GM18498 (cell line): Measurements from ENCODE around the gene ROR2.
A peak's percentile ranks its signal among the peaks of the same experiment; 100 is the strongest.

Experiments used
- ATAC-seq: cut with Tn5 transposase; IDR thresholded peaks from one replicate; pipeline ENCODE4 v1.9.1; 2021; ENCODE audit warnings: mild to moderate bottlenecking, moderate library complexity; ENCODE audit not compliant: unreplicated experiment

Gene ROR2

DNA sequence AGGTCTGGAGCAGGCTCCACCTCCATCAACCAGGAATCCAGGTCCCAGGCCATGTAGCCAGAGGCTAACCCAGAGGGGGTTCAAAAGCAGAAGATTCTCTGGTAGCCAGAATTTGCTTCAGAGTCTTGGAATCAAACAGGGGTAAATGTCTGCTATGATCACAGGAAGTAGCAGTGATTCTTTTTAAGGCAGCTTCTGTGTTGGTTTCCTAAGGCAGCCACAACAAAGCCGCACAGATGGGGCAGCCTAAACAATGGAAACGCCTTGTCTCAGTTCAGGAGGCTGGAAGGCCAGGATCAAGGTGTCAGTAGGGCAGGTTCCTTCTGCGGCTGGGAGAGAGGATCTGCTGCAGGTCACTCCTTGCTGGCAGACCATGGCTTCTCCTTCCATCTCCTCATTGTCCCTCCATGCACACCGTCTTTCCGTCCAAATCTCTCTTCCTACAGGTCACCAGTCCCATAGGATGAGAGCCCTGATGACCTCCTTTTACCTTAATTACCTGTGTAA, 167.3 kb downstream of the ROR2 start:
- no peak for ATAC-seq

GRCh38 chr9:91781906-91782305, 168.1 kb downstream of the ROR2 start:
- ATAC-seq: no peak

DNA sequence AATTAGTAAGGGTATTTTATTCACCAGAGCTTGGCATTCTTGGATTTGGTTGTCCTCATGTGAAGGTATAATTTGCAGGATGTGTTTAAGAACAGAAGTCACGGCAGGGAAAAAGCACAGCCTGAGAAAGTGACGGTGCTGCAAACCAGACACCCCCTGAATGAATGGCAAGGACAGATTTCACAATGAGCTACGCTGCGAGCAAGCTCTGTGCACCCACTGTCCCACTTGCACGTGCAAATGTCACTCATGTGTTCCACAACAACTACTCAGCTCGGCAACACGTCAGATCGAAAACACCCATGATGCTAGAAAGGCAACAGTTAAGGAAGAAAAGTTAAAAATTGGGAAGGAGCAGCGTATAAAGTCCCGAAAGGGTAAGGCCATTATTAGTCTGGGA, 168.9 kb downstream of the ROR2 start:
- no peak for ATAC-seq

GRCh38 chr9:91778031-91778430, 172.0 kb downstream of the ROR2 start:
- ATAC-seq: no peak

GRCh38 chr9:91777292-91777830, 172.7 kb downstream of the ROR2 start:
- ATAC-seq: no peak

GRCh38 chr9:91776409-91777291, 173.4 kb downstream of the ROR2 start:
- no peak for ATAC-seq

DNA sequence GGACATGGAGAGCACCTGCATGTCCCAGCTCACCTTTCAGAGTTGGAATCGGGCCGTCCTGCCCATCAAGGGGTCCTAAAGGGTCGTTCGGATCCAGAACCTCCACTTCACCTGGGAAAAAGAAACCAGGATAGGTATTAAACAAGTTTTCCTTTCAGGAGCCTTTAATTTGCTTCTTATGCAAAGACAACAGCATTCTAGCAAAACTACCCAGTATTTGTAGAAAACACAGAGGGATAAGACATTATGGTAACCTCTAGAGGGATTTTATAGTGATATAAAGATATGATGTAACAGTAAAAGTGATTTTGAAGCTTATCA, 174.4 kb downstream of the ROR2 start:
- no peak for ATAC-seq

DNA sequence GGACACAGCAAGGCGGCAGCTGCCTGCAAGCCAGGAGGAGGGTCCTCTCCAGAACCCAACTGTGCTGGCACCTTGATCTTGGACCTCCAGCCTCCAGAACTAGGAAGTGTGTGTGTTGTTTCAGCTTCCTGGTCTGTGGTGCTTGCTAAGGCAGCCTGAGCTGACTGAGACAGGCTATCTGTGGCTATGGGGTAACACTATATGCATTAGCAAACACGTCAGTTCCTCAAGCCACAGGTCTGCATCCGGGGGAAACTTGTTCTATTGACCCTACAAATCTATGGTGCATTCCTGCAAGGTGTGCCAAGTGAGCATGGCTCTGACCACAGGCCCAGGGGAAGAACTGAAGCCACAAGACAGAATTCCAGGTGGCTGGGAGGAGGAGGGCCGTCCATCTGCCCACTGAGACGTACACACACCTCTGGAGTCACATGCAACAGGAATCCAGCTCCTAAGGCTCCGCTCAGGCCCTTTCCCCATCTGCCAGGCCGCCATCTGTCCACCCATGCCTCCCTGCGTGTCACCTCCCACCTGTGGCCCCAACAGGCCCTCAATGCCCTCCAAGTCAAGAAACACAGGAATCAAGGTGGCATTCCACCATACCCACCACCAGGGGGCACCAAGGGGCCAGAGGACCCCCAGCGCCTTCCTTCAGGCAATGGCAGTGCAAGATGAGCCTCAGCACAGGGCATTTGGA, 174.9 kb downstream of the ROR2 start:
- no peak for ATAC-seq

- no peak for ATAC-seq
Observed at GRCh38 chr9:91773156-91773555, 176.9 kb downstream of the ROR2 start.

GRCh38 chr9:91771864-91772263, 178.2 kb downstream of the ROR2 start:
- ATAC-seq: no peak

DNA sequence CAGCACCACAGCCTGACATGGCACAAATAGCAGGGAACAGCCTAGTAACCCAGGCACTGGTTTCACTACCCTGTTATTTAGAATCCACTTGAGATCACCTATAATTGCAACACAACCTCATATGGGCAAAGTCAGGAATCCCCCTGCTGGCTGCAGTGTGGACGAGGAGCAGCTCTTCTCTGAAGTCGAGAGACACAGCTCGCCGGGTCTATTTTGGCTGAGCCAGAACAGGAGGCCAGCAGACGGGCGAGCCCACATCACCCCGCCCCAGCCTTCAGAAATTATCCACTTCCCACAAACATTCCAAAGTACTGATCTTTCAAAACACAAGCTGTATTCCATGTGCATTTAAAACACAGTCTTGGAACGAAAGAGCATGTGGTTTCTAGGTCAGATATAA, 179.0 kb downstream of the ROR2 start:
- ATAC-seq: no peak

DNA sequence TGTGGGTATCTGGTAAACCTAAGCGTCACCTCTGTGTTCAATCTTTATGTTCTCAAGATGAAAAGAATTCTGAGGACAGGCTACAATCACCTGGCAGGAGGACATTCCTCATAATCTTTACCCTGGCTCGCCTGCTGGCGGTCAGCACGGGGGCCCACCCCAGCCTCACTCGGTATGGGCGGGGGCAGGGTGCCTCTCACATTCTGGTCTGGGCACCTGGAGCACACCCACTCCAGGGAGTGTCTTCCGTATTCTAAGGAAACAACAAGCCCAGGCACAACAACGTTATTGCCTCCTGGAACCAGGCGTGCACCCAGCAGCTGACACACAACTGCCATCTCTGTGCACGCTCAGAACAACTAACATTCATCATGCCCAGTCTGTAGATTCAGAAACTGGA, 179.8 kb downstream of the ROR2 start:
- no peak for ATAC-seq

DNA sequence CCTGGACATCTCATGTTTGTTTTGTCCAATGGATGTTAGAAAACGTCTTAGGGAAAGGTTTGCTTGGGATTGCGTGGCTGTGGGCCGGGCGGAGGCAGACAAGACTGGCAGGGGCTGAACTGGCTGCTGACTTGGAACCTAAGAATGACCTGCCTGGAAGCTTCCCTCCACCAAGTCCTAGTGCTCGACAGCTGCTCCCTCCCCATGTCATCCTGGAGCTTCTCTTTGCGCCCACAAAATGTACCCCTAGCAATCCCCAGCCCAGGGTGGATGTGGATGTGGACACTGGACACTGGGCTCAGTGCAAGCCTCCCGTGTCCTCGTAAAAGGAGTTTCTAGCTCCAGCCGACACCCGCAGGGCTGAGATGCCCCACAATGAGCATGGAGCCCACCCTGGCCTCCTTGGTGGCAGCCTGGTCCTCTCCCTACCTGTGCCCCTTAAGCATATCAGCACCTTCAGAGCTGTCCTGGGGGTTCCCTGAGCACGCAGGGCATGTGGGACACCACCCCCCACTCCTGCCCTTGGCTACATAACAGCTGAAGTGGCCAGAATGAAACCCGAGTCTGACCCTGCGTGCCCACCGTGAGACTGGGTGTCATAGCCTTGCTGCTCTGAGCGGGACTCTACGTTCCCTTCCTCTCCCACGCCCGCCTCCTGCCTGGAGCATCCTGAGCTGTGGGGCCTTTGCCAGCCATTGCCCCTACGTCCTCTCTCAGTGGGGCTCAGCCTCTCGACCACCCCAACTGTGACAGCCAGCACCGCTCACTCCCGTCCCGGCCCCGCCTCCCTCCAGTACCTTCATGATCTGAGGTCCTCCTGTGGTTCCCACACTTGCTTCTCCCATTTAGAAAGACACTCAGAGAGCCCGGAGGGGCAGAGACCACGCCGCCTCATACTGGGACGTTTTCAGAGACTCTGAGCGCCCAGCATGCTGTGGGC, 180.8 kb downstream of the ROR2 start:
- no peak for ATAC-seq

DNA sequence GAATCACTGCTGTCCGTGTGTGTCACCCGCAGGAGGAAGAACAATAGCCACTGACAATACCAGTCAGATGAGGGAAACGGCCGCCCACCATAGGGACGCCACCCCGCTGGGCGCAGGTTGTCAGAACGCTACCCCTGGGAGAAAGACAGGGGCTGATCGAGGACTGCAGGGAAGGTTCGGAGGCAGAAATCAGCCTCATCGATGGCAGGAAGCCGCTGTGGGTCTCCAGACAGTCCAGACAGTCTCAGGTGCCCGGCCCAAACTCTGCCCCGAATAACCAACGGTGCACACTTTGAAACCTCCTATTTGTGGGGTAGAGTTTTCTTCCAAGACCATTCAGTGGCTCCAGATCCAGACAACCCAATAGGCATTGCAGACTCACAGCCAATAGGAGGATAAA, 181.5 kb downstream of the ROR2 start:
- ATAC-seq: no peak

- ATAC-seq: no peak
Observed at GRCh38 chr9:91766315-91767069, 183.5 kb downstream of the ROR2 start.

DNA sequence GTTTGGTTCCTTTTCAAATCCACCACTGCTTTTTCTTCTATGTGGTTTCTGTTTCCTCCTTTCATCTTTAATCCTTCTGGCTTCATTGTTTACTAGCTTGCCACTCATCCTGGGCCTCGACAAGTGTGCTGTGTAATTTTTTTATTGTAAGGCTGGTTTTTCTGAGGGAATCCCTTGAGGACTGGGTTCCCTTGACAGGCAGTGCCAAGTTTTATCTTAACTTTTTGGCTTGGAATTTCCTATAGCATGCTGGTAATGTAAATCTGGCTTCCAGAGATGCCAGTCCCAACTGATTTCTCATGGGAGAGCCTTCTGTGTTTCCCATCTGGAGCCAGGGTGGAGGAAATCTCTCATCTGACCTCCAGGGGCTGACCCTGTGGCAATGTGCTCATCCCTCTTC, 184.7 kb downstream of the ROR2 start:
- ATAC-seq: no peak

GRCh38 chr9:91764661-91765060, 185.4 kb downstream of the ROR2 start:
- ATAC-seq: no peak

DNA sequence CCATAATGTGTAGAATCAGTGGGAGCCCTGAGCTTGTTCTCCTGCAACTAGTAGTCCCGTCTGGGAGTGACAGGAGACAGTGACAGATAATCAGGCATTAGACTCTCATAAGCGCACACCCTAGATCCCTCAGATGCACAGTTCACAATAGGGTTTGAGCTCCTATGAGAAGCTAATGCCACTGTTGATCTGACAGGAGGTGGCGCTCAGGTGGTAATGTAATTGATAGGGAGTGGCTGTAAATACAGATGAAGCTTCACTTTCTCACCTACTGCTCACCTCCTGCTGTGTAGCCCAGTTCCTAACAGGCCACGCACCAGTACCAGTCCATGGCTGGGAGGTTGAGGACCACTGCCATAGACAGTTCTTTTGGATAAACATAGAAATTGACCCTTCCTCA, 188.7 kb downstream of the ROR2 start:
- no peak for ATAC-seq

DNA sequence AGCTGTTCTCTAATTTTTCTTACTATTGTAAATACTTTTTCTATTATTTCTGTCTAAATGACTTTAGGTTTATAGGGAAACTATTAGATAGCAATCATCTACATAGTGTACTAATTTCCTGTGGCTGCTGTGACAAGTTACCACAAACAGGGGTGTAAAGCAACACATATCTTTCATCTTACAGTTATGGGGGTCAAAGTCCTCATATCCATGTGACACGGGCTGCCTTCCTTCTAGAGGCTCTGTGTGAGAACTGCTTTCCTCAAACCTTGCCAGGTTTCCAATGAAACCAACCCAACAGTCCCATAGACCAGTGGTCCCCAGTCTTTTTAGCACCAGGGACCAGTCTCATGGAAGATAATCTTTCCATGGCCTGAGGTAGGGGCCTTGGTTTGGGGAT, 189.1 kb downstream of the ROR2 start:
- no peak for ATAC-seq

DNA sequence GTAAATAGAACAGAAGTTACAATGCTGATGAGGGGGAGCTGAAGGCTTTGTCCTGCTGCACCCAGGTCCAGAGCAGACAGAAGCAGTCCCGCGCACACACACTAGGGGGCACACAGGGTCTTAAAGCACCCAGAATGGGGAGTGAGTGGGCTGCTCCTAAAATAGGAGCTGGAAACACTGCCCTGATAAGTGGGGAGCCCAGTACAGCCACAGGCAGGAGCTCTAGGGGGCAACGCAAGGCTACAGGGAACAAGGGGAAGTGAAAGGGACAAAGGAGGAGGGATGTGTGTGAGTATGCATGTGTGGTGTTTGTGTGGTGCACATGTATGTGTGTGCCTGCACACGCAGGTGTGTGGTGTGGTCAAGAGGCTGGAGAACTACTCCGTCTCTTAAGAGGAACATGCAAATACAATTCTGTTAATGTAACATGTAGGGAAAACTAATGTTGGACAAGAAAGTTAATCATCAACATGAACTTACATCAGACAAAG, 191.5 kb downstream of the ROR2 start:
- peak; percentile 71 for ATAC-seq
